PFSK-1 (cell line): Measurements from ENCODE around the gene NLGN4X.

ENCODE experiments used
- FOXP2 ChIP-seq: optimal IDR thresholded peaks from 2 replicates; pipeline ENCODE3; 2011; ENCODE audit warnings: borderline replicate concordance, control low read depth, inconsistent platforms; ENCODE audit not compliant: insufficient read depth; ENCODE audit errors: extremely low read length, extremely low read depth
- POLR2AphosphoS5 ChIP-seq: IDR thresholded peaks from 2 replicates; pipeline ENCODE4 v1.6.1; 2012; ENCODE audit warnings: low read depth, mild to moderate bottlenecking, control low read depth, low read length, moderate library complexity
- REST ChIP-seq, 2 experiments: IDR thresholded peaks; 2 replicates each; pipeline versions ENCODE4 v1.6.1 to v1.8.0; 2011 to 2012; ENCODE audit warnings: low read depth in 2 of 2, low read length in 2 of 2, control low read depth in 1 of 2, inconsistent platforms in 1 of 2, mild to moderate bottlenecking in 1 of 2, moderate library complexity in 1 of 2; ENCODE audit not compliant: insufficient read depth in 1 of 2
- SIN3A ChIP-seq: IDR thresholded peaks from 2 replicates; pipeline ENCODE4 v1.6.1; 2012; ENCODE audit warnings: mild to moderate bottlenecking, low read length, moderate library complexity, borderline replicate concordance; ENCODE audit not compliant: insufficient read depth
- TAF1 ChIP-seq: IDR thresholded peaks from 2 replicates; pipeline ENCODE4 v1.6.1; 2012; ENCODE audit warnings: low read length, control low read depth, borderline replicate concordance; ENCODE audit not compliant: insufficient read depth

NLGN4X gene

GRCh38 chrX:5891378-5891777, 337.3 kb downstream of the NLGN4X start:
- TF ChIP-seq FOXP2 = no peak
- no peak for TF ChIP-seq POLR2AphosphoS5
- no peak for TF ChIP-seq REST (IDR thresholded peaks at IDR 0.05; ENCODE audit: insufficient read depth in 1 of 2, low read depth in 2 of 2, low read length in 2 of 2)
- TF ChIP-seq TAF1 = no peak
- TF ChIP-seq SIN3A = no peak

GRCh38 chrX:5876984-5877596, 351.6 kb downstream of the NLGN4X start:
- TF ChIP-seq FOXP2 (no peak), POLR2AphosphoS5 (no peak), SIN3A (no peak), TAF1 (no peak), REST (IDR thresholded peaks at IDR 0.05; ENCODE audit: insufficient read depth in 1 of 2, low read depth in 2 of 2, low read length in 2 of 2) (no peak)

- TF ChIP-seq POLR2AphosphoS5 (no peak), REST (IDR thresholded peaks at IDR 0.05; ENCODE audit: insufficient read depth in 1 of 2, low read depth in 2 of 2, low read length in 2 of 2) (no peak), TAF1 (no peak), FOXP2 (no peak), SIN3A (no peak)
Observed at GRCh38 chrX:5870238-5870637, 358.4 kb downstream of the NLGN4X start.

- TF ChIP-seq SIN3A (no peak), POLR2AphosphoS5 (no peak), TAF1 (no peak), REST (IDR thresholded peaks at IDR 0.05; ENCODE audit: insufficient read depth in 1 of 2, low read depth in 2 of 2, low read length in 2 of 2) (no peak), FOXP2 (no peak)
Observed at GRCh38 chrX:5869786-5870185, 358.9 kb downstream of the NLGN4X start.
